HG03521 (cell line): ENCODE data around the gene RBM25.

Experiments used
- ATAC-seq: cut with Tn5 transposase; IDR thresholded peaks from one replicate; pipeline ENCODE4 v1.9.1; 2021; ENCODE audit warnings: mild to moderate bottlenecking, moderate library complexity; ENCODE audit not compliant: unreplicated experiment

RBM25 gene

GRCh38 chr14:73102806-73103497 lies 44.6 kb downstream of the RBM25 start:
- no peak for ATAC-seq

GRCh38 chr14:73105050-73105449 lies 46.7 kb downstream of the RBM25 start:
- ATAC-seq: no peak

- no peak for ATAC-seq
These were observed 47.4 kb downstream of the RBM25 start for GRCh38 chr14:73105727-73106126.

- ATAC-seq: no peak
These were observed 57.8 kb downstream of the RBM25 start for GRCh38 chr14:73116079-73116665.

- no peak for ATAC-seq
These were observed 66.0 kb downstream of the RBM25 start for GRCh38 chr14:73124180-73124894.

- ATAC-seq: no peak
These were observed 66.8 kb downstream of the RBM25 start for GRCh38 chr14:73125169-73125588.

GRCh38 chr14:73125746-73126145 lies 67.4 kb downstream of the RBM25 start:
- ATAC-seq: no peak

- no peak for ATAC-seq
These were observed 75.5 kb downstream of the RBM25 start for GRCh38 chr14:73133795-73134194.

GRCh38 chr14:73136085-73136386 lies 77.7 kb downstream of the RBM25 start:
- ATAC-seq: no peak

- peak; percentile 87 for ATAC-seq
These were observed 78.3 kb downstream of the RBM25 start, which contains the start of gene PSEN1 for GRCh38 chr14:73136387-73137225. TSS of gene PSEN1 (plus strand) at chr14:73136507. CDS start at chr14:73148020, 11,513 bp downstream.

- ATAC-seq: no peak
These were observed 82.5 kb downstream of the RBM25 start for GRCh38 chr14:73140811-73141323.

GRCh38 chr14:73142216-73142615 lies 83.9 kb downstream of the RBM25 start:
- no peak for ATAC-seq

GRCh38 chr14:73143003-73143402 lies 84.7 kb downstream of the RBM25 start:
- no peak for ATAC-seq

- no peak for ATAC-seq
These were observed 85.3 kb downstream of the RBM25 start for GRCh38 chr14:73143617-73144016.

- no peak for ATAC-seq
These were observed 87.0 kb downstream of the RBM25 start for GRCh38 chr14:73145371-73145770.

- ATAC-seq: no peak
These were observed 87.8 kb downstream of the RBM25 start for GRCh38 chr14:73146111-73146510.

GRCh38 chr14:73149753-73150152 lies 91.4 kb downstream of the RBM25 start:
- ATAC-seq: no peak

- ATAC-seq: no peak
These were observed 94.9 kb downstream of the RBM25 start for GRCh38 chr14:73153272-73153671.

- no peak for ATAC-seq
These were observed 103.9 kb downstream of the RBM25 start for GRCh38 chr14:73162251-73162650.

- ATAC-seq: no peak
These were observed 108.1 kb downstream of the RBM25 start for GRCh38 chr14:73166399-73166798.

- ATAC-seq: no peak
These were observed 109.4 kb downstream of the RBM25 start for GRCh38 chr14:73167727-73168126.
